Body of pancreas (tissue), 4 donors: ENCODE measurements around the gene SLC41A1.

Source experiments
- POLR2A ChIP-seq, 3 donors: fragments of 450-650 bp; IDR thresholded peaks; one replicate each; pipeline ENCODE4 v1.6.1; 2016; ENCODE audit warnings: antibody characterized with exemption in 3 of 3, mild to moderate bottlenecking in 2 of 3
- TF ChIP-seq, protein P1 (sequence below), 7 experiments: fragments of 450-650 bp in 4 of 7; fragments of 200-600 bp in 3 of 7; sonication (generic) in 3 of 7; IDR thresholded peaks; one replicate each; pipeline ENCODE4 v1.5.1; 2016 to 2019; ENCODE audit warnings: antibody characterized with exemption in 7 of 7

DNA sequence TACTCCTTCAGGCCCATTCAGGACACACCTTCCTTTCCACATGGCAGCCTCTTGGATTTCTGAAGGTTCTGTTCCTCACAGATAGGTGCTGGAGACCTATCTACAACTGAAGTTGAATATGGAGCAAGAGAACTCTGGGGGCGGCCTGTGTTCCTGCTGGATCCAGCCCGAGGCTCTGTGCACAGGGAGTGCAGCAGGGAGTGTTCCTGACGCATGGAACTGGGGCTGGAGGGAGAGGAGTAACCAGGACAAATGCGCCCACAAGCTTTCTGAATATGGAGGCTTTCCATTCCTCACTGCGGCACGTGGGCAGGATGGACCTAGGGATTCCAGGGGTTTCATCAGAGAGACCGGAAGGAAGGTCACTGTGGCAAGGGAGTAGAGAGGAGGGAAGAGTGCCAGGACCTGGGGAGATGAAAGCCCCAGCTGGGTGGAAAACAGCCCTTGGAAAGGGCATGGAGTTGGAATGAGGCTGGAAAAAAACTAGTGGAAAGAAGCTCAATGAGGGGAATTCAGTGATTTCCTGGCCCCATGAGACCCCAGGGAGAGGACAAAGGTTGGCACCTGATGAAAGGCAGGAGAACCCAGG is 24.5 kb upstream of the SLC41A1 start:
- TF ChIP-seq, protein P1, sequence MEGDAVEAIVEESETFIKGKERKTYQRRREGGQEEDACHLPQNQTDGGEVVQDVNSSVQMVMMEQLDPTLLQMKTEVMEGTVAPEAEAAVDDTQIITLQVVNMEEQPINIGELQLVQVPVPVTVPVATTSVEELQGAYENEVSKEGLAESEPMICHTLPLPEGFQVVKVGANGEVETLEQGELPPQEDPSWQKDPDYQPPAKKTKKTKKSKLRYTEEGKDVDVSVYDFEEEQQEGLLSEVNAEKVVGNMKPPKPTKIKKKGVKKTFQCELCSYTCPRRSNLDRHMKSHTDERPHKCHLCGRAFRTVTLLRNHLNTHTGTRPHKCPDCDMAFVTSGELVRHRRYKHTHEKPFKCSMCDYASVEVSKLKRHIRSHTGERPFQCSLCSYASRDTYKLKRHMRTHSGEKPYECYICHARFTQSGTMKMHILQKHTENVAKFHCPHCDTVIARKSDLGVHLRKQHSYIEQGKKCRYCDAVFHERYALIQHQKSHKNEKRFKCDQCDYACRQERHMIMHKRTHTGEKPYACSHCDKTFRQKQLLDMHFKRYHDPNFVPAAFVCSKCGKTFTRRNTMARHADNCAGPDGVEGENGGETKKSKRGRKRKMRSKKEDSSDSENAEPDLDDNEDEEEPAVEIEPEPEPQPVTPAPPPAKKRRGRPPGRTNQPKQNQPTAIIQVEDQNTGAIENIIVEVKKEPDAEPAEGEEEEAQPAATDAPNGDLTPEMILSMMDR (IDR thresholded peaks at IDR 0.05) = no peak
- TF ChIP-seq POLR2A (IDR thresholded peaks at IDR 0.05) = no peak
